B cell (primary cell): ENCODE data around the gene NMNAT3.

ENCODE experiments used
- CTCF ChIP-seq: fragments of 200-600 bp; IDR thresholded peaks from one replicate; pipeline ENCODE4 v1.8.0; 2022; ENCODE audit warnings: antibody characterized with exemption, mild to moderate bottlenecking
- EZH2 ChIP-seq: IDR thresholded peaks from 2 replicates; pipeline ENCODE4 v1.6.1; 2012; ENCODE audit warnings: borderline replicate concordance, low read depth, mild to moderate bottlenecking, moderate library complexity, low read length; ENCODE audit not compliant: insufficient read depth, poor library complexity, severe bottlenecking

- no peak for TF ChIP-seq CTCF
- TF ChIP-seq EZH2 = no peak
Observed at GRCh38 chr3:139691619-139692018, 13.8 kb upstream of the NMNAT3 start.
